HG03108 (cell line): Measurements from ENCODE around the gene ITK.
"Not testable (repeated sequence)": the region's sequence is repeated elsewhere in the genome, so short reads cannot be mapped to it uniquely, and the experiment has no call there.

Experiments
- ATAC-seq: cut with Tn5 transposase; IDR thresholded peaks from one replicate; pipeline ENCODE4 v1.9.1; 2021; ENCODE audit warnings: moderate library complexity; ENCODE audit not compliant: unreplicated experiment

ITK gene

DNA sequence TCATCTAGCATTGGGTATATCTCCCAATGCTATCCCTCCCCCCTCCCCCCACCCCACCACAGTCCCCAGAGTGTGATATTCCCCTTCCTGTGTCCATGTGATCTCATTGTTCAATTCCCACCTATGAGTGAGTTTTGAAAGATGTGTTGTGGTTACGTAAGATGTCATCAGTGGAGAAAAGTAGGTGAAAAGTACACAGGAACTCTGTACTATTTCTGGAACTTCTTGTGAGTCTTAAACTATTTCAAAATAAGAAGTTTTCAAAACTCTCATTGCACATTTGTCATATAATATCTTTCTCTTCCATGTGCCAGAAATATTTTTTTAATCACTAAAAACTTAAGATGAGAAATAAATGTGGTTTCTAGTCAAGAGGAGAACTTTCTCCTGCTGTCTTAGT is 30.0 kb downstream of the ITK start:
- ATAC-seq, result not testable (repeated sequence)

DNA sequence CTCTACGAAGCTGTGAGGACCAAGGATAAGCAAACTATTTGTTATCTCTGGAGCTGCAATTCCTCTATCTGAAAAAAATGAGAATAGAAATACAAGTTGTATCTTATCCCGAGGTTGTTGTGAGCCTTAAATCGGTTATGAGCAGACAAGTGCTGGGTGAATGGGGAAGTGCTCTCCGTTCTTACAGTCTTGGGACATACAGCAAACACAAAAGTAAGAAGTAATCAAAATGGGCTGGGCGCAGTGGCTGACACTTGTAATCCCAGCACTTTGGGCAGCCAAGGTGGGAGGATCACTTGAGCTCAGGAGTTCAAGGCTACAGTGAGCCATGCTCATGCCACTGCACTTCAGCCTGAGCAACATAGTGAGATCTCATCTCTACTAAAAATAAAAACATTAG is 31.7 kb downstream of the ITK start:
- ATAC-seq, result no peak

DNA sequence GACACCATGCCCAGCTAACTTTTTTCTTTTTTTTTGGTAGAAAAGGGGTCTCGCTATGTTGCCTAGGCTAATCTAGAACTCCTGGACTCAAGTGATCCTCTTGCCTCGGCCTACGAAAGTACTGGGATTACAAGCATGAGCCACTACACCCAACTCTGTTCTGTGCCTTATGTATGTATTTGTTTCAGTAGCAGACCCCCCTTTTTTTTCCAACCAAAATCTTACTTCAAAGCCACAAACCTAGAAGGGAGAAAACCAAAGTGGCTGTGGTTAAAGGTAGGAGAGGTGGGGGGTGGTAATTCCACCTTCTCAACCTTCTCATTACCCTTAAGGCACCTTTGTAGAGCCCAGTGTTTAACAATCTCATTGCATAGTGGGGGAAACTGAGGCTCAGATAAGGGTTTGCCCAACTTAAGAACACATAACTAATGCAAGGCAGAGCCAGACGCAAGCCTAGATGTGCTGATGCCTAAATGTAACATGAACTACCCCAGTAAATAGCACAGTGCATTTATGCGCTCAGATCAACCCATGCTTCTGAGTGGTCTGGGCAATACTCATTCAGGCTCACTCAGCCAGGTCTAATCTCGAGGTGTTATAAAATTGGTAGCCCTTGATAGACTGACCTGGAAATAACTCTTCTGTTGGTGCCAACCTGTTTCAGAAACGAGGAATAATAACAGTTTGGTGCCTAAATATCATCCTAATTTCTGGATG is 33.0 kb downstream of the ITK start:
- ATAC-seq, result no peak

DNA sequence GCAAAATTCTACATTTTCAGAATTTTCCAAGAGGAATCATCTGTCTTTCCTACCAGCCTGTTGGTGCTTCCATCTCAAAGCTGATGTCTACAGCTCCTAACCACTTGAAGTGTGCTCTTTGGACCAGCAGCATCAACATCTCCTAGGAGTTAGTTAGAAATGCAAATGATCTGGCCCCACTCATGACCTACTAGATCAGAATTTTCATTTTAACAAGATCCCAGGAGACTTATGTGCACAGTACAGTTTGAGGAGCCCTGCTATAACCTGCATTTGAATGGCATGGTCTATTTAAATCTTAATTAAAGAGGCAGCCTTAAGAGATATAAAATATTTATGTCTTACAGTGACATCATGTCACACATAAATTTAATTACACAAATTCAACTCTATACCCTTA is 33.8 kb downstream of the ITK start:
- no peak for ATAC-seq

DNA sequence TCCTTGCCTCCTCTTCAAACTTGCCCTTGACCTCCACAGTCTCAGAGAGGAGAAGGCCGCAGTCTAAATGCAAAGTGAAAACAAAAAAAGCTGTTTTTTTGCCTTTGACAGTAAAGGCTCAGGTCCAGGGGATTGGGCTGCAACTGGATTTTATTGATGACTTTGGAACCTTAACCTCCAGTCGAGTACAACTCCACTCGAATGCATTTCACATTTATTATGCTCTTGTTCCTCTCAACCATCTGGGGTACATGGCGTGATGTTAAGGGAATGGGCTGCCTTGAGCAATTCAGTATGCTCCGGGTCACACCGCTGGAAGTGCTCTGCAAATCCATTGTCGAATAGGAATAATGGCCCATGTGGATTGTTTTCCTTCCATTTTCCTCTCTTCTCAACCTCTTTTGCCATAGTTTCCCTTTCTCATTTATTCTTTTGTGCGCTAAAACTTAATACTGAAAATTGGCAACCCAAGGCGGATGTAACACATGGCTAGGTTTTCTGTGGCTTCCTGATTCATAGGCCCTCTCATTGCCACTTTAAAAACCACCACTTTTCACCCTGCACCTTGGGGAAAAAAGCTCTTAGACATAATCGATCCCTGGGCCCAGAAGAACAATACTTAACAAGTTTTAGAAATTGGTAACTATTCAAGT is 34.3 kb downstream of the ITK start:
- ATAC-seq, result peak; percentile 51

DNA sequence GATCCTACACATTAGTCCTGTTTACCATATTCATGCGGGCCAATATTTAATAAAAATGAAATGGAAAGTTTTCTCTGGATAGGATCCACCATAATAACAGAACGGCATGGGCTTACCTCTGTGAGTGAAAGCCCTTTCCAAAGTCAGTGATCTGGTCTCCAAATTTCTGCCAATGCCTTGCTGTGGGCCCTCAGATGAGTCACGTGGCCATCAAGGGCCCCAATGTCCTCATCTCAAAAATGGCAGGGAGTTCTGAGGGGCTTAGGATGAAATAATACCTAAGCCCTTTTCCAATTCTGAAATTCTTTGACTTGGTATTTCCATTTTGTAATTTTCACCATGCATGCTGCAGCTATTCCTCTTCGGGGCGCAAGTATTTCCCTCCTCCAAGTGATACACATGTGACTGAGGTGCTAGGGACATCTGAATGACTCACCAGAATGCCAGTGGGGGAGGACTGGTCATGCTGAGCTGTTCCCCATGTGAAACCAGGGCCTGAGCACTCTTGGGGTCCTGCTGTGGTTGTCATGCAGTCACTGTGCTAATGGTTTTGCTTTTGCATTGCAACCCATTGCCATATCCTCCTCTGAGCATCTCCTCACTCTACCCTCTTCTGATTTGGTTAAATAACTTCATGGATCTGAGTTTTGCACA is 35.0 kb downstream of the ITK start:
- peak; percentile 30 for ATAC-seq

DNA sequence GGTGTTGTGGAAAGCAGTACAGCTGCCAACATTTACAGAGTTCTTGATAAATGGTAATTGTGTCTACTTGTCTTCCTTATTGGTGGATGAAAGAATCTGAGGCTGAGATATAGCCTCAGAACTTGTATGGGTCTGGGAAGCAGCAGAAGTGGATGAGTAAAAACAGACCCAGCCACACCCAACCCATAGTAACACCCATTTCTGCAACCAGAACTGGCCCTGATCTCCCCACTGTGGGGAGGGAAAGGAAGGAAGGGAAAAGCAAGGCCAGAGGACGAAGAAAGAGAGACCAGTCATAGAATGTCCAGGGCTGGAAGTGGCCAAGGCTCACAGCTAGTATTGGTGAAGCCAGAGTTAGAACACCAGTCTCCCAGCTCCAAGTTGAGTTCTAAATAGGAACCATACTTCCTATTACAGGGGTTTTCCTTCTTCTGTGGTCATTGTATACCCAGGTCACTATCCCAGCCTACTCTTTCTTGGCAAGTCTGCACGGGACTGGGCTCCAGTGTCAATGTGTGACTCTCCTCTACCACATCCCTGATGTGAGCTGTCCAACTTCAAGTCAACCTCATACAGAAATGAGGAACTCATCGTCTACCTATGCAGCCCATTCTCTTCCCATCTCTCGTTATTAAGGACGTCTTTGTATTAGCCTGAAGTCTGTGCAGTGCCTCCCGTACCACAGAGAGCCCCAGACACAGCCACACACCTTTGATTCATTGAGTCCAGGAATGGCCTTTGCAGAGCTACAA is 35.9 kb downstream of the ITK start:
- ATAC-seq, result no peak

DNA sequence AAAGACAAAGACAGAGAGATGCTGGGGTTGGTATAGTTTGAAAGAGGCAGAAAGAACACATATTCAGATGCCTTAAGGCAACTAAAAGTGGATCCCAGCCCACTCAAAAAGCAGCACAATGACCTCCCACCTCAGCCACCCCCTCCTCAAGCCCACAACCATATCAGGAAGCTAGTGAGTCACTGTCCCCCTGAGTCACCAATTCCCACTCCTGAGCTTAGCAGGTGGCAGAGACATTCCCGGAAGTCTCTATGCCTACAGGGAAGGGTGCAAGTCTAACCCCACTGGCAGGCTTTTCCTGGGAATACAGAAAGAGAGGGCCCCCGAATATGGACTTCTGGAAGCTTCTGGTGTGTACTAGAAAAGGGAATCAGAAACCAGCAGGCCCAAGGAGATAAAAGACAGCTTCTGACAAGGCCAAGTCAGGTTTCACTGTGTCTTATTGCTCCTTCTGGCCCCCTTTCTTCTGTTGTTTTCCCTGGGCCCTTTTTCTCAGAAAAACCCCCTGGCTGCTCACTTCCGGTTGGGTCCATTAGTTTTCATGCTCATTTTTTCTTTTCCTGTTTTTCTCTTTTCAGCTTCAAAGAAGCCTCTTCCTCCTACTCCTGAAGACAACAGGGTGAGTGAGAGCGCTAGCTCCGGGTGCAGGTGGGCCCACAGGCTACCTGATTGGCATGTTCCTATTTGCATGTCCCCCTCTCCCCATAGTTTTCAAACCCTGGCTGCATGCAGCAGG is 36.8 kb downstream of the ITK start:
- no peak for ATAC-seq

DNA sequence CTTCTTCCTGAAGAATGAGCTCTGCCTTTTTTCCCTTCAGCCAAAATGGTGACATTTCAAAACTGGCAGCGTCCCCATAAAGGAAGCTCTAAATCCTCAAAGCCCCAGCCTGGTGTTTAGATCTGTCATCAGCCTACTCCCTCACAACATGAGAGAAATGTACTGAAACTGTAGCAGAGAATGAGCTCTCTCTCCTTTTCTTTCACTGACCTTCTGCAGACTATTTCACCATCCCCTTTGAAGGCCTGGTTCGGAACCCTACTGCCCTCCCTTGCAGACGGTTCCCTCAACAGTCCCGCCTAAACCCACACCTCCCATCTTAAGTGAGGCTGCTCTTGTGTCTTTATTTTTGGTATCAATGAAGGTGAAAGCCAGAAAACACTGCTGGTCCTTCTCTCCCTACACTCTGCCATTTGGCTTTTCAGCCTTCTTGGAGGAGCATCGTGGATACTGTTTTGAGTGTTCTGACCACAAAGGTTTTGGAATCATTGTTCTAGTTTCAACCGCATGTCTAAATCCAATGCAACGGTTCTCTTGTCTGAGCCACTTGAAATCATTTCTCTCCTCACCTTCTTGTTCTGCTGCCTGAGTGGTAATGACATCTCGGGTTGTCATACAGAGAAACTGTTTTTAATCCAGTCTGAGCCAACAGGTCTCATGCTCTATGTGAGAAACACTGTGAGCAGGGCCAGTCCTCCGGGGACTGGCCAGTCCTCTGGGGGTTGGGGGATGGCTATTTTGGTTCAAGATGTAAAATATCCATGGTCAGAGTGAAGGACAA is 39.0 kb downstream of the ITK start:
- ATAC-seq, result peak; percentile 32

DNA sequence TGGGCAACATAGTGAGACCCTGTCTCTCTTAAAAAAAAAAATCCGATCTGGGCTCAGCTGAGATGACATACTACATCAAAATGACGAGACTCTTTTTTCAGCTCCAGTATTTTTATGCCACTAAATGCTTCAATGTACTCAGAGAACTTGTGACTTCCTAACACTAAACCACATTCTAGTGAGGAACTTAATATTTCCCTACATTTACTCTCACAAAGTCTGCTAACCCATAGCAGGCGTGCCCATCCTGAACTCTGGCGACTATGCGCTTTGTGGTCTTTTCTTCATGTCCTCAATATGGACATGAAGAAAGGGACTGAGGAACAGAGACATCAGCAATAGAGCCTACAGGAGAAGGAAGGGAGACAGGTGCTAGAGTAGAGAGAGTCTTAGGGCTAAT is 41.3 kb downstream of the ITK start:
- ATAC-seq, result no peak

DNA sequence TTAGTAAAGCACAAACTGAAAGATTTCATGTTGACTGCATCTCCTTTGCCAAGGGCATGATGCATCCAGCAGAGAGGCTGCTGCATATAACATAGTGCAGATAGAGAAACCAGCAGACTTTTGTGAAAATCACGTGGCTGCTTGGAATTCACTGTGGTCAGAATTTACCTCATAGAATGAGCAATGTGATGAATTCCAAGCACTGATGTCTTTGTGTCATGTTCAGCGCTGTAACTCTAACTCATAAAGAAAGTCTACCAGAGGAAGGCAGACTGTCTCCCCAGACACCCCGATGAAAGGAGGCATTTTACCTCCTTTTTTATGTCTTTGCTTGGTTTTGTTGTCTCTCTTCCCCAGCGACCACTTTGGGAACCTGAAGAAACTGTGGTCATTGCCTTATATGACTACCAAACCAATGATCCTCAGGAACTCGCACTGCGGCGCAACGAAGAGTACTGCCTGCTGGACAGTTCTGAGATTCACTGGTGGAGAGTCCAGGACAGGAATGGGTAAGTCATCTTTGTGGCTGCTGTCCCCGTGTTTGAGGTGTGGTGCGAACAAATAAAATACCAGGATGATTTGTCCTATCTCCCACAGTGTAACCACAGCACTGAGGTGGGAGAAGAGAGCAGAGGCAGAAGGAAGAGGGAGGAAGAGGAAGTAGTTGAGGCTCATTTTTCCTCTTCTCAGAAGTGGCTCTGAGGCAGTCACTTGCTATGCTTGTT is 42.0 kb downstream of the ITK start:
- ATAC-seq, result no peak

DNA sequence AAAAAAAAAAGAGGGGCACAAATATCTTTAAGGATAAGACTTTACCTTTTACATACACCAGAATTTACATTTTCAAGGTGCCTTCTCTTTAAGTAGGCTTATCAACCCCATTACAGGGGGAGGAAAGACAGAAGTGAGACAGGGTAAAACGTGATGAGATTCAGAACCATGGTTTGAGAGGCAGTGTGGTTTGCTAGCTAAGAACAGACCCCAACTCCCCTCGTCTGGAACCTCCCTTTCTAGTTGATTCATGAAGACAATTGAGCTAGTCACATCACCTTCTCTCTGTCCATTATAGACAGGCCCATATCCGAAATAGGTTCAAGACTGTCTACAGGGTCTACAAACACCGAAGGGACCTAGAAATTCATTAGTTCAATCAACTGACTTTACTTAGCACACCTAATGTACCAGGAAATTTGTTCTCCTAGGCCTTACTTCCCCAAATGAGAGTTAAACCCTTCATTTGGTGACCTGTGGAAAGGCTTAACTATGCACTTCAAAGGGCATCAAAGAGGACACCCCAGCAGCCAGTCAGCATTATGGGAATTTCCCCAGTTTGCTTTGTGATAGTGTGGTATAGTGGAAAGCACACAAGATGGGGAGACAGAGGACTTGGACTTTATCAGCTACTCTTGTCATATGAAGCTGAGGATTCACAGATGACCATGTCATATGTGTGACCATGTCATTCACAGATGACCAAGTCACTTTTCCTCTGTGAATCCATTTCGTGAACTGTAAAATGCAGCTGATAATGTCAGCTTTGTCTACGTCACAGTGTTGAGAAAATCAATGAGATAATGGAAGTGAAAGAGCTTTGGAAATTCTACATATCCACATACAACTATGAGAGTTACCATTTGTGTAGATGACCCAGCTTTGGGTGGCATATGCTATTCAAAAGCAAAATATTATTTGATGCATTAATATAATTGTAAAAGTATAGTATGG is 45.1 kb downstream of the ITK start:
- ATAC-seq, result no peak

DNA sequence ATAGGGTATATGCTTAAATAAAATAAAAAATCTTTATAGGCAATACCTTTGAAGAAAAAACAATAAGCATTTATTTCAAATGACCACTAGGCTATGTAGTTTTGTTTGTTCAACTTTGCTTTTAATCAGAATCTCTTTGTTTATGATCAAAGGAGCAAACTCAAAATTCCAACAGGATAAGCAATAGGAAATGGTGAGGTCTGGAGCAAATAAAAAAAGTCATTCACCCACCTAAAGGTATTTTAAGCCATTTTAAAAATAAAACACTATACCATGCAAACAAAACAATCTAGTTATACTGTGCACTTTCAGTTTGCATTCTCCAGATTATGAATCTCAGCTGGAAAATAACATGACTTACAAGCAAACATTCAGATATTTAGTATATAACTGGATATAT is 50.0 kb downstream of the ITK start:
- ATAC-seq, result no peak

DNA sequence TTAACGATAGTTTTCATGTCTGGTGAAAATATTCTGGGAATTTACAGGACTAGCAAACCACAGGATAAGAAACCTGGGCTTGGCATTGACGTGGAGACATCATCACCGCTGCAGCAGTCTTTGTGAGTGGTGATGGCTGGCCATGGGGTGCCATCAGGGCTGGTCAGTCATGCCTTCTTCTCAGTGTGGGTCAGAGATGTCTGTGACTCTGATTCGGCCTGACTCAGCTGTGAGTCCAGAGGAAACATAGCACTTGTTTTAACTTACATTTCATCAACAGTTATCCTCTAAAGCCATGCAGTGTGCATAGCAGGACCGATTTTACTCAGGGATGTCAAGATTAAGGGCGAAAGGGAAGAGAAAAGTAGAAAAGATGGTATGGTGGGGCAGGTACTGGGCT is 52.1 kb downstream of the ITK start:
- ATAC-seq, result no peak

DNA sequence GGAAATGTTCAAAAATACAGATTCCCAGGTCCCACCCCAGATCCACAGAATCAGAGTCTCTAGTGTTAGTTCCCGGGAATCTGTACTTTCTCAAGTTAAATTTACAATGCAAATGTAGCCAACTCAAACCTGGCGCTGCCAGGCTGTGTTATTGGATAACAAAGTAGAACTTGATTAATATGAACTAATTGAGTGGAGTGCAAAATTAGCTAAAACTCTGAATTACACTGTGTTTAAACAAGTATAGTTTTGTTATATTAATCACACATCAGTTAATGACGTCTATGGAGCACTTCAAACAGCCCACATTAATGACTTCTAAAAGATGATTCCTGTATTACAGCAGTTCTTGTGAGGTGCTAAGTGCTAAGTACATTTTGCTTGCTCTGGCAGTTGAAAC is 52.9 kb downstream of the ITK start:
- no peak for ATAC-seq

DNA sequence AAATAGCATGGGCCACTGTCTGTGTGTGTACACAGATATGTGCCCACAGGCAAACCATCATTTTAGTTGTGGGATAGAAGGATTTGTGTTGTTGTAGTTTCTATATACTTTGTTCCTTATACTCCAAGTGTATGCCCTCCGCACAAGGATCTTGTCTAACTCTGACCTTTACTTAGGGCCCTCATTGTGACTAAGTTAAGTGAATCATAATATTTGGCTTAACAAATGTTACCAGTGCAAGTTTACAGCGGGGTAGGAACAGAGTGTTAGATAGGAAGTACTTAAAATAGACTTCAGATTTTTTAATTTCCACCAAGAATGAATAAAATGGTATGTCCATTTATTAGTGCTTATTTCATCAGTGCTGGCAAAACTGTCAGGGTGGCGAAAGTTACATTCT is 55.8 kb downstream of the ITK start:
- ATAC-seq, result no peak

DNA sequence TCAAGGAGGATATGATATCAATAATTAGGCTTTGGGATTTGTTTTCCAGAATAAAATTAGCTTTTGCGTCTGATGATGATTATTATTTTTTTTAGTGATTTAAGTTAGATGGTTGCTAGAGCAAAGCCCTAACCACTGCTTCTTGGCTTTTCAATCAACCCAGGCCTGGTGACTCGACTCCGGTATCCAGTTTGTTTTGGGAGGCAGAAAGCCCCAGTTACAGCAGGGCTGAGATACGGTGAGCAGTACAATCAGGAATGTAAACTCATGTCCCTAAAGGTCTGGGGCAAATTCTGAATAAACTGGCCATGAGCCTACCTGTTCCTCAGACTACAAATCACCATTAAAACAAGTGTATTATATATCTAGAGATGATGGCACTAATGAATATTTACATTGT is 60.8 kb downstream of the ITK start:
- ATAC-seq, result no peak

DNA sequence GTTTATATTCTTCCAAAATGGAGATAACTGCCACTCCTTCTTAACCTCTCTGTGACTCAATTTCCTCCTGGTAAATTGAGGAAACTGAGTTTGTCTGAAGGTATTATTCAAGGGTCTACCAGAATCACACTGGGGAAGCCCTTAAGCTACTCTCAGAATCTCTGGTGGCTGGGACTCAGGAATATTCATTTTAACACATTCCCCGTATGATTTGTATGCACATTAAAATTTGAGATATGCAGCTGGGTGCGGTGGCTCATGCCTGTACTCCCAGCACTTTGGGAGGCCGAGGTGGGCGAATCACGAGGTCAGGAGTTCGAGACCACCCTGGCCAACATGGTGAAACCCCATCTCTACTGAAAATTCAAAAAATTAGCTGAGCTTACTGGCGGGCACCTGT is 64.1 kb downstream of the ITK start:
- not testable (repeated sequence) for ATAC-seq
